Esophagus mucosa (tissue), 1 donor: Measurements from ENCODE around the gene SIRT3. TPM values are rescaled to one million over a fixed set of nuclear protein-coding genes. Genes with fewer than 3 reads are reported as not detected.
"Not testable (repeated sequence)": the region's sequence is repeated elsewhere in the genome, so short reads cannot be mapped to it uniquely, and the experiment has no call there.

ENCODE experiments used
- ATAC-seq: fragments of 200-7000 bp; cut with Tn5 transposase; one replicate; pipeline ENCODE4 v1.9.1; 2020
- total RNA-seq: library from RNA; stranded (reverse); gene quantifications from one replicate; pipeline ENCODE4 v1.2.4, GENCODE V29; 2023
- donor health status: DM: yes; HTN: yes; CAD: no.

Gene SIRT3
- total RNA-seq, 1 donor from 2014 or later = 6.2 TPM

GRCh38 chr11:201966-202365 is 34.2 kb downstream of the SIRT3 start:
- ATAC-seq = no peak

GRCh38 chr11:200224-201003 is 35.7 kb downstream of the SIRT3 start:
- ATAC-seq = no peak

- no peak for ATAC-seq
These were observed 36.4 kb downstream of the SIRT3 start for GRCh38 chr11:199782-200181.

GRCh38 chr11:199004-199581 is 37.0 kb downstream of the SIRT3 start:
- no peak for ATAC-seq

GRCh38 chr11:198236-198806 is 37.8 kb downstream of the SIRT3 start:
- no peak for ATAC-seq

GRCh38 chr11:197741-198235 is 38.4 kb downstream of the SIRT3 start:
- no peak for ATAC-seq

- ATAC-seq = no peak
These were observed 39.1 kb downstream of the SIRT3 start for GRCh38 chr11:196786-197731.

GRCh38 chr11:193481-193880 is 42.7 kb downstream of the SIRT3 start:
- ATAC-seq = peak; percentile 16

- ATAC-seq = not testable (repeated sequence)
These were observed 43.4 kb downstream of the SIRT3 start, which contains the start of gene SCGB1C1 for GRCh38 chr11:192674-193128. TSS of gene SCGB1C1 (plus strand) at chr11:193078. CDS start at chr11:193100, 22 bp downstream.

- peak; percentile 62 for ATAC-seq
These were observed 44.4 kb downstream of the SIRT3 start for GRCh38 chr11:191490-192478.

- not testable (repeated sequence) for ATAC-seq
These were observed 45.6 kb downstream of the SIRT3 start for GRCh38 chr11:190546-190945.

- peak; percentile 72 for ATAC-seq
These were observed 46.3 kb downstream of the SIRT3 start for GRCh38 chr11:189843-190311.

GRCh38 chr11:189200-189783 is 46.9 kb downstream of the SIRT3 start:
- peak; percentile 55 for ATAC-seq

GRCh38 chr11:180242-180641 is 55.9 kb downstream of the SIRT3 start:
- ATAC-seq = not testable (repeated sequence)

Other genes with a start within 250 kb of the SIRT3 start
- gene SCGB1C1, start 43.3 kb downstream of the SIRT3 start, total RNA-seq = not detected
- gene BET1L, start 28.9 kb downstream of the SIRT3 start, total RNA-seq = 20.5 TPM
- 60.3 TPM for gene RIC8A, start 28.6 kb downstream of the SIRT3 start, total RNA-seq
- gene PSMD13, start 634 bp upstream of the SIRT3 start, total RNA-seq = 81.8 TPM
- gene NLRP6, start 42.1 kb upstream of the SIRT3 start, total RNA-seq = 0.12 TPM
- gene PGGHG, start 52.8 kb upstream of the SIRT3 start, total RNA-seq = 2.4 TPM
- gene IFITM5, start 63.2 kb upstream of the SIRT3 start, total RNA-seq = not detected
- 94.0 TPM for gene IFITM2, start 71.5 kb upstream of the SIRT3 start, total RNA-seq
- gene IFITM1, start 77.7 kb upstream of the SIRT3 start, total RNA-seq = 59.8 TPM
- gene IFITM3, start 84.5 kb upstream of the SIRT3 start, total RNA-seq = 180 TPM
- 0.32 TPM for gene B4GALNT4, start 133.2 kb upstream of the SIRT3 start, total RNA-seq
- gene PKP3, start 157.9 kb upstream of the SIRT3 start, total RNA-seq = 359 TPM
- 15.4 TPM for gene SIGIRR, start 178.7 kb upstream of the SIRT3 start, total RNA-seq
- 12.8 TPM for gene ANO9, start 205.7 kb upstream of the SIRT3 start, total RNA-seq
- gene PTDSS2, start 213.9 kb upstream of the SIRT3 start, total RNA-seq = 12.0 TPM